Astrocyte (in vitro differentiated cells and primary cell): Measurements from ENCODE around the gene PBX3.

ENCODE experiments used
- EZH2 ChIP-seq: IDR thresholded peaks from 2 replicates; pipeline ENCODE4 v1.6.1; 2012; ENCODE audit warnings: mild to moderate bottlenecking, low read length, inconsistent platforms; ENCODE audit not compliant: insufficient read depth
- TF ChIP-seq, protein P1 (sequence below): IDR thresholded peaks from 2 replicates; pipeline ENCODE4 v1.5.1; 2011; ENCODE audit warnings: low read depth, mild to moderate bottlenecking, inconsistent platforms, low read length, moderate library complexity; ENCODE audit not compliant: insufficient read depth

DNA sequence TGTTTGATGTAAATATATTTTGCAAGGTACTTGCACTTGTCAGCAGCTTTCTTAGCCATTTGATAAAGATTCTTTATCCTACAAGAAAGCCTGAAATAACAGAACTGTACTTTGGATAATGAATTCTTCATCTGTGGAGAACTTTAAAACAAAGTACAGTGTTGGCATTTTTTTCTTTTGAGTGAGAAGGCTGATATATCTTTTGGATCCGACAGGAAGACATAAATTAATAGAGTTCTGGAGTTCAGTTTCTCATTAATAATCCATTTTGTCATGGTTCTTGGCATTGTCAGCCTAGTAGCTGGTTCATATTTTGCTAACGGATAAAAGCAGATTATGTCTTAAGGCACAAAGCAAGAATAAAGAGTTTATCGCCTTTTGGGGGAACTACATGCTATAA is 17.0 kb downstream of the PBX3 start:
- TF ChIP-seq, protein P1, sequence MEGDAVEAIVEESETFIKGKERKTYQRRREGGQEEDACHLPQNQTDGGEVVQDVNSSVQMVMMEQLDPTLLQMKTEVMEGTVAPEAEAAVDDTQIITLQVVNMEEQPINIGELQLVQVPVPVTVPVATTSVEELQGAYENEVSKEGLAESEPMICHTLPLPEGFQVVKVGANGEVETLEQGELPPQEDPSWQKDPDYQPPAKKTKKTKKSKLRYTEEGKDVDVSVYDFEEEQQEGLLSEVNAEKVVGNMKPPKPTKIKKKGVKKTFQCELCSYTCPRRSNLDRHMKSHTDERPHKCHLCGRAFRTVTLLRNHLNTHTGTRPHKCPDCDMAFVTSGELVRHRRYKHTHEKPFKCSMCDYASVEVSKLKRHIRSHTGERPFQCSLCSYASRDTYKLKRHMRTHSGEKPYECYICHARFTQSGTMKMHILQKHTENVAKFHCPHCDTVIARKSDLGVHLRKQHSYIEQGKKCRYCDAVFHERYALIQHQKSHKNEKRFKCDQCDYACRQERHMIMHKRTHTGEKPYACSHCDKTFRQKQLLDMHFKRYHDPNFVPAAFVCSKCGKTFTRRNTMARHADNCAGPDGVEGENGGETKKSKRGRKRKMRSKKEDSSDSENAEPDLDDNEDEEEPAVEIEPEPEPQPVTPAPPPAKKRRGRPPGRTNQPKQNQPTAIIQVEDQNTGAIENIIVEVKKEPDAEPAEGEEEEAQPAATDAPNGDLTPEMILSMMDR, result no peak
- TF ChIP-seq EZH2, result no peak
